Measurements from ENCODE around the gene TAS1R1. TPM values are rescaled to one million over a fixed set of nuclear protein-coding genes. Genes with fewer than 3 reads are reported as not detected.

TAS1R1 gene
- polyA plus RNA-seq, 2 of the 4 experiments (the other 2 are of a cell fraction) = not detected

- WGBS (ENCODE audit: missing lambda C conversion rate) = 82% methylated on average over 10 of the region's 10 CpGs
- FAIRE-seq = no peak
- ATAC-seq = no peak
- H3K4me1 ChIP-seq = peaks cover 12% of the 10 kb centered on the region; the same call in 2 of the 3 replicates
- ChIA-PET CTCF (interaction anchor here (1.0 to 1.5 kb wide), 3 partner anchors 11 to 68 kb away, joined by 3 to 4 read pairs (median 3); partner anchors contain the start of gene NOL9), POLR2A (no interaction called here)
- TF ChIP-seq RCOR1 (IDR thresholded peaks at IDR 0.05; ENCODE audit: low read depth, low read length) (no peak), ESRRA (IDR thresholded peaks at IDR 0.05; ENCODE audit: borderline replicate concordance, low read length) (no peak), ZC3H11A (IDR thresholded peaks at IDR 0.05) (no peak), MYC (IDR thresholded peaks at IDR 0.05; ENCODE audit: borderline replicate concordance, low read length) (no peak), GATA3 (IDR thresholded peaks at IDR 0.05; ENCODE audit: borderline replicate concordance) (no peak), KDM1A (IDR thresholded peaks at IDR 0.05; ENCODE audit: low read depth) (no peak), BHLHE40 (IDR thresholded peaks at IDR 0.05; ENCODE audit: low read depth, low read length) (no peak), FOSL2 (IDR thresholded peaks at IDR 0.05) (no peak), FOSL2 (CRISPR knock-in tag; IDR thresholded peaks at IDR 0.05) (no peak), EHMT2 (IDR thresholded peaks at IDR 0.05; ENCODE audit: low read depth) (no peak), ELK1 (IDR thresholded peaks at IDR 0.05; ENCODE audit: low read depth, low read length) (no peak), HOXB13 (CRISPR knock-in tag; IDR thresholded peaks at IDR 0.05; ENCODE audit: low read depth) (no peak), HOXB5 (CRISPR knock-in tag; IDR thresholded peaks at IDR 0.05) (no peak), EHF (CRISPR knock-in tag; IDR thresholded peaks at IDR 0.05) (no peak)
- no peak overlapping the region for H3K4me2 ChIP-seq
- no peaks in the 10 kb centered on the region for H3K9me3 ChIP-seq
- H3K4me3 ChIP-seq = no peak overlapping the region
- DNase-seq (ENCODE audit: low read depth in 1 of 2, low spot score in 1 of 2) = no peak
- H3K27ac ChIP-seq = no peak overlapping the region
Observed at GRCh38 chr1:6622396-6623152, 67.5 kb downstream of the TAS1R1 start.

DNA sequence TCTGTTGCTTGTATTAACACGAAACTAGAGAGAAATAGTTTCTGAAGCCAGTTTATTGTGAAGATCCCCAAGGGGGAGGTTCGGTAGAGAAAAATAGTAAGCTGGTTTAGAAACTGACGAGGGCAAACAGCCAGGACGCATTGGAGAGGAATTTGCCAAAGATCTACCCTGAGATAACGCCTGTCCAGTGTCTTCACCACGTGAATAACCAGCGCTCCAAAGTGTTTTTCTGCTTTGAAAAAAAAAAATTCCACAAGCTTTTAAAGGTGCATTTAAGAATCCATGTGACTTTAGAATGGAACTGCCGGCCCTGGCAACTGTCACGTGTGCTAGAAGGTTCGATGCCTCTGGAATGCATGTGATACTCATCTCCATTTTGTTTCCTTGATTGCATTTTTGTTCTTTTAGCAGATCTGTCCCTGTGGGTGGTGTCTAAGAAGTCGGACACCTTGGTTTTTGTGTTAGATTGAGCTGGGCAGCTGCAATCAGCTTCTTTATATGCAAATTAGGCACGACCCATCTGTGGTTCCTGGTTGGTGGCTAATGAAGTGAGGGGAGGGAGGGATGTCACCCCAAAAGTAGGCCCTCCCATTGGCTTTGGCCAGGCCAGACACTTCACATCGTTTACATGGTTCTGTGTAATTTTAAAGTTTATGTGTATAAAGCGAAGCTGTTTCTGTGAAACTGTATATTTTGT lies 68.3 kb downstream of the TAS1R1 start:
- Histone ChIP-seq H3K27ac (no peak overlapping the region), H3K4me3 (no peak overlapping the region), H3K4me1 (peaks cover 12% of the 10 kb centered on the region; the same call in 2 of the 3 replicates), H3K4me2 (no peak overlapping the region), H3K9me3 (no peaks in the 10 kb centered on the region)
- ChIA-PET CTCF (interaction anchor here (0.6 to 1.5 kb wide), 7 partner anchors 10 to 161 kb away, joined by 3 to 5 read pairs (median 3); partner anchors contain the start of gene NOL9), POLR2A (no interaction called here)
- 82% methylated on average over 14 of the region's 14 CpGs for WGBS (ENCODE audit: missing lambda C conversion rate)
- ATAC-seq = no peak
- no peak for FAIRE-seq
- no peak for TF ChIP-seq ZC3H11A (IDR thresholded peaks at IDR 0.05)
- no peak for TF ChIP-seq NPAS2 (CRISPR knock-in tag; IDR thresholded peaks at IDR 0.05; ENCODE audit: borderline replicate concordance)
- no peak for TF ChIP-seq CBX8 (IDR thresholded peaks at IDR 0.05)
- no peak for TF ChIP-seq CEBPB (IDR thresholded peaks at IDR 0.05)
- no peak for TF ChIP-seq SMC3 (IDR thresholded peaks at IDR 0.05)
- TF ChIP-seq KDM5A (IDR thresholded peaks at IDR 0.05) = no peak
- no peak for TF ChIP-seq EHF (CRISPR knock-in tag; IDR thresholded peaks at IDR 0.05)
- no peak for TF ChIP-seq EHMT2 (IDR thresholded peaks at IDR 0.05; ENCODE audit: low read depth)
- TF ChIP-seq TP53 (CRISPR knock-in tag; IDR thresholded peaks at IDR 0.05) = no peak
- no peak for TF ChIP-seq MAX (IDR thresholded peaks at IDR 0.05)
- TF ChIP-seq, protein P1, sequence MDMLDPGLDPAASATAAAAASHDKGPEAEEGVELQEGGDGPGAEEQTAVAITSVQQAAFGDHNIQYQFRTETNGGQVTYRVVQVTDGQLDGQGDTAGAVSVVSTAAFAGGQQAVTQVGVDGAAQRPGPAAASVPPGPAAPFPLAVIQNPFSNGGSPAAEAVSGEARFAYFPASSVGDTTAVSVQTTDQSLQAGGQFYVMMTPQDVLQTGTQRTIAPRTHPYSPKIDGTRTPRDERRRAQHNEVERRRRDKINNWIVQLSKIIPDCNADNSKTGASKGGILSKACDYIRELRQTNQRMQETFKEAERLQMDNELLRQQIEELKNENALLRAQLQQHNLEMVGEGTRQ (IDR thresholded peaks at IDR 0.05) = no peak
- no peak for TF ChIP-seq CBX2 (IDR thresholded peaks at IDR 0.05; ENCODE audit: borderline replicate concordance, low read depth)
- TF ChIP-seq NFE2L2 (conservative IDR thresholded peaks at IDR 0.05; ENCODE audit: low read length) = no peak
- TF ChIP-seq, protein P2, sequence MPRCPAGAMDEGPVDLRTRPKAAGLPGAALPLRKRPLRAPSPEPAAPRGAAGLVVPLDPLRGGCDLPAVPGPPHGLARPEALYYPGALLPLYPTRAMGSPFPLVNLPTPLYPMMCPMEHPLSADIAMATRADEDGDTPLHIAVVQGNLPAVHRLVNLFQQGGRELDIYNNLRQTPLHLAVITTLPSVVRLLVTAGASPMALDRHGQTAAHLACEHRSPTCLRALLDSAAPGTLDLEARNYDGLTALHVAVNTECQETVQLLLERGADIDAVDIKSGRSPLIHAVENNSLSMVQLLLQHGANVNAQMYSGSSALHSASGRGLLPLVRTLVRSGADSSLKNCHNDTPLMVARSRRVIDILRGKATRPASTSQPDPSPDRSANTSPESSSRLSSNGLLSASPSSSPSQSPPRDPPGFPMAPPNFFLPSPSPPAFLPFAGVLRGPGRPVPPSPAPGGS (IDR thresholded peaks at IDR 0.05) = no peak
- TF ChIP-seq HMGXB4 (CRISPR knock-in tag; IDR thresholded peaks at IDR 0.05; ENCODE audit: borderline replicate concordance) = no peak
- TF ChIP-seq EP300 (IDR thresholded peaks at IDR 0.05) = no peak
- no peak for DNase-seq (ENCODE audit: low read depth in 1 of 2, low spot score in 1 of 2)

Data from A549 (cell line).